ENCODE data around the gene ERBB4. TPM values are rescaled to one million over a fixed set of nuclear protein-coding genes. Genes with fewer than 3 reads are reported as not detected.

Gene ERBB4
- total RNA-seq, 1 experiment from 2014 or later: 0.15 TPM

GRCh38 chr2:211397764-211398163, 1140.8 kb downstream of the ERBB4 start:
- Histone ChIP-seq H3K9me3 (ENCODE audit: control insufficient read depth, insufficient read depth, low read depth, low read length) (no peaks in the 10 kb centered on the region), H3K27me3 (ENCODE audit: control insufficient read depth, insufficient read depth, low read length) (no peaks in the 10 kb centered on the region), H3K4me3 (ENCODE audit: low read depth in 2 of 2, low read length in 2 of 2) (no peak overlapping the region), H3K4me1 (ENCODE audit: control insufficient read depth, insufficient read depth, low read length) (no peaks in the 10 kb centered on the region), H3K36me3 (ENCODE audit: control insufficient read depth, insufficient read depth, low read length) (no peaks in the 10 kb centered on the region), H3K27ac (ENCODE audit: low read length) (no peak overlapping the region)
- in situ Hi-C loops (cut with HindIII; ENCODE audit: low pct_unique_long_range_greater_than_20kb, low sequenced_read_pairs): no loop called here
- intact Hi-C loops (cut with micrococcal nuclease; ENCODE audit: unreplicated experiment): no loop called here
- no peak for DNase-seq (ENCODE audit: low read depth, low spot score)
- ChIA-PET POLR2A (no interaction called here), CTCF (no interaction called here)
- no TSS peak for BruUV-seq (replicated peaks)
- ATAC-seq: no peak
- TF ChIP-seq TCF7L2 (IDR thresholded peaks at IDR 0.05; ENCODE audit: low read depth, low read length) (no peak), CTCF (IDR thresholded peaks at IDR 0.05) (no peak), SIN3A (IDR thresholded peaks at IDR 0.05; ENCODE audit: borderline replicate concordance, insufficient read depth, low read depth, low read length) (no peak), REST (IDR thresholded peaks at IDR 0.05; ENCODE audit: insufficient read depth in 1 of 2, low read depth in 2 of 2, low read length in 1 of 2) (no peak), POLR2AphosphoS5 (IDR thresholded peaks at IDR 0.05; ENCODE audit: low read depth, low read length) (no peak)

GRCh38 chr2:211396815-211397214, 1141.8 kb downstream of the ERBB4 start:
- in situ Hi-C loops (cut with HindIII; ENCODE audit: low pct_unique_long_range_greater_than_20kb, low sequenced_read_pairs) (no loop called here), intact Hi-C loops (cut with micrococcal nuclease; ENCODE audit: unreplicated experiment) (no loop called here)
- no peaks in the 10 kb centered on the region for H3K36me3 ChIP-seq (ENCODE audit: control insufficient read depth, insufficient read depth, low read length)
- H3K27ac ChIP-seq (ENCODE audit: low read length): no peak overlapping the region
- CTCF ChIA-PET: no interaction called here
- BruUV-seq (replicated peaks): no TSS peak
- POLR2A ChIA-PET: no interaction called here
- no peaks in the 10 kb centered on the region for H3K9me3 ChIP-seq (ENCODE audit: control insufficient read depth, insufficient read depth, low read depth, low read length)
- DNase-seq (ENCODE audit: low read depth, low spot score): no peak
- H3K27me3 ChIP-seq (ENCODE audit: control insufficient read depth, insufficient read depth, low read length): no peaks in the 10 kb centered on the region
- ATAC-seq: no peak
- H3K4me3 ChIP-seq (ENCODE audit: low read depth in 2 of 2, low read length in 2 of 2): no peak overlapping the region
- TF ChIP-seq SIN3A (IDR thresholded peaks at IDR 0.05; ENCODE audit: borderline replicate concordance, insufficient read depth, low read depth, low read length) (no peak), TCF7L2 (IDR thresholded peaks at IDR 0.05; ENCODE audit: low read depth, low read length) (no peak), REST (IDR thresholded peaks at IDR 0.05; ENCODE audit: insufficient read depth in 1 of 2, low read depth in 2 of 2, low read length in 1 of 2) (no peak), CTCF (IDR thresholded peaks at IDR 0.05) (no peak), POLR2AphosphoS5 (IDR thresholded peaks at IDR 0.05; ENCODE audit: low read depth, low read length) (no peak)
- H3K4me1 ChIP-seq (ENCODE audit: control insufficient read depth, insufficient read depth, low read length): no peaks in the 10 kb centered on the region
